ENCODE results near the gene HEPN1.

The HEPN1 gene

GRCh38 chr11:124884869-124885479 is 34.1 kb upstream of the HEPN1 start:
- DNase-seq (ENCODE audit: low read depth, low spot score), result no peak

DNA sequence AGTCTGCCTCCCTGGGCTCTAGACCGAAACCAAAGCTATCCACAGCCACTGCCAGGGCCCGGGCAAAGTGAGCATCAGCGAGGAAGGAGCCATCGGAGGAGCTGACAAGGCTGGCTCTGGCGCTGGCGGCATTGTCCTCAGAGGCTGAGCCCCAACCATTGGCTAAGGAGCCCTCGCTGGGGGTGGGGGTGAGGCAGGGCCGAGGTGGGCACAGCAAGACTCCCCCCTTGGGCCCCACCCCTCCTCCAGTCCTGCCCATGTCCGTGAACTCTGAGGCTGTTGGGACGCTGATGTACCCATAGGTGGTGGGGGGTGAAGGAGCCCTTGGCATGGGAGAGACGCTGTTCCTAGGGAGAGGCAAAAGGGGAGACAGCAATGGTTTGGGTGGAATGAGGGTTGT is 32.6 kb upstream of the HEPN1 start:
- no peak for DNase-seq (ENCODE audit: low read depth, low spot score)

DNA sequence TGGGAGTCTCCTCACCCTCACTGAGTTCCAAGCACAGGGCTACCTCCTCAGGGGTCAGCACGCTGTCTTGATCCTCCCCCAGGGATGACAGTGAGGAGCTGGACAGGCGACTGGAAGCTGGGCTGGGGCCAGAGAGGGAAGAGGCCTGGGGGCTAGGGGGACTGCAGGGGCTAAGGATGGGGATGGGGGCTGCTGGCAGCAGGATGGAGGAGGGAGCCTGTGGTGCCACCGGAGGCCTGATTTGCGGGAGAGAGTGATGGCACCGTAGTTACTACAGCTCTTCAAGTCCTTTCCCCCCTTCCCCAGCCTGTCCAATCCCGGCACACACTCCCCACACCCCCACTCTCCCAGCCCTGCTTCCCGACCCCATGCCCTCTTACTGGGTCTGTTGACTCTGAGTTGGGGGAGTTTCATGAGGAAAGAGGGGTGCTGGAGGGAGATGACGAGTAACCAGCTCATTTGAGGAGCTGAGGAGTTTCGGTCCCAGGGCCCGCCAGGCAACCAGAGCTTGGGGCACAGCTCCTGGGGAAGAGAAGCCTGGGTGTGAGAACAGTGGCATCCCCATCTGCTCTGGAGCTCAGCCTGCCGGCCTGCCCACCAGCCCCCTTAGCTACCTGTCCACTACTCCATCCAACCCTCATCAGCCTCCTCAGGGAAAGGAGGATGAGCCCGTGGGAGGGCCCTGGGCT is 31.9 kb upstream of the HEPN1 start:
- DNase-seq (ENCODE audit: low read depth, low spot score), result no peak

- DNase-seq (ENCODE audit: low read depth, low spot score), result no peak
Measured at GRCh38 chr11:124887667-124888013, 31.4 kb upstream of the HEPN1 start.

DNA sequence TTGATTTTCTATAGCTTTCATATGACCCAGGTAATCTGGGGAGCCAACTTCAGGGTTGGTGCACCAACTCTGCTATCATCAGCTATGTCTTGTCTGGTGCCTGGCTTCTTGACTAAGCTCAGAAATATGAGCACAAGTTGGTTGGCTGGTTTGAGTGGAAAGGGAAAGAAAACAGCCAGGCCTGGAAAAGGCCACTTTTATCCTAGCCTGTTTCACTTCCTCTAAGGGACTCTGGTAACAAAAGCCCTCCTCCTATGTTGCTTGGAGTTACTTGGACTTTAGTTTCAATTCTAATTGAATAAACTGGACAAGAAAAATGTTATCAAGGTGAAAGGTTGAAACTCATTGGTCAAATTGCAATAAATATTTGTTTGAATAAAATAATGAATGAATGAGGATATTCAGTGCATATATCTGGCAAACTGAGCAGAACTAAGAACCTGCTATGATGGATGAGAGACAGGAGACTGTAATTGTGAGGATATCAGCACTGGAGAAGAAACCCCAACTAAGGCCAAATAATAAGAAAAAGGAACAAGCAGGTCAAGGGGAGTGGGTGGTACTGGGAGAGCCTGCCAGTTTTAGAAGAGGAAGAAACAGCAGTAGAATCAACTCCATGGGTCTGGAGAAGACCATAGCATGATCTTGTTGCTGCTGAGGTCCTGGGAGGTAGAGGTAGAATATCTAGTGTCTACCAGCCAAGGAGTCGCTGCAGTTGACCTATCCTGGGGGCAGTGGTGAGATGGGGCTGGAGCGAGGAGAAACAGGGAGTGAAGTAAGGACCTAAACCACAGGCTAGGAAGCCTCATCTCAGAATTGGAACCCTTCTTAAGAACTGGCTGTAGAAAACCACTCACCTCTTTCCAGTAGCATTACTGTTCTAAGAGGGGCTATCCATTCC is 29.6 kb upstream of the HEPN1 start:
- no peak for DNase-seq (ENCODE audit: low read depth, low spot score)

DNA sequence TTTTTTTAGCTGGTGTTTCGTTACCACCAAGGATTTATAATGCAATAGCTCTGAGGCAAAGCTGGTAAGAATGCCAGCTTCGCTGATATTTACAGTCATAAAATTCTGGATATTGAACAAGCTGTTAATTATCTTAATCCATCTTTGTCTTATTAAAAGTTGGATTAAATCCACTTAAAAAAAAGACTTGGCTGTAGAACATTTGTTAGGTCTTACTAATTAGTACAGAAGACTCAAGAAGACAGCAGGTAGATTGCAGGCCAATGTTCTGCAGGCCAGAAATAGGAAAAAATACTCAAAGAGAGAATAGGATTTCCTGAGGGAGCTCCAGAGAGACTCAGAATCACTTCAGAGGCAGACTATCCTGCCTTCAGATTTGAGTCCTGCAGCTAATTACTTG is 28.9 kb upstream of the HEPN1 start:
- DNase-seq (ENCODE audit: low read depth, low spot score), result no peak

- no peak for DNase-seq (ENCODE audit: low read depth, low spot score)
Measured at GRCh38 chr11:124890683-124891372, 28.2 kb upstream of the HEPN1 start.

DNA sequence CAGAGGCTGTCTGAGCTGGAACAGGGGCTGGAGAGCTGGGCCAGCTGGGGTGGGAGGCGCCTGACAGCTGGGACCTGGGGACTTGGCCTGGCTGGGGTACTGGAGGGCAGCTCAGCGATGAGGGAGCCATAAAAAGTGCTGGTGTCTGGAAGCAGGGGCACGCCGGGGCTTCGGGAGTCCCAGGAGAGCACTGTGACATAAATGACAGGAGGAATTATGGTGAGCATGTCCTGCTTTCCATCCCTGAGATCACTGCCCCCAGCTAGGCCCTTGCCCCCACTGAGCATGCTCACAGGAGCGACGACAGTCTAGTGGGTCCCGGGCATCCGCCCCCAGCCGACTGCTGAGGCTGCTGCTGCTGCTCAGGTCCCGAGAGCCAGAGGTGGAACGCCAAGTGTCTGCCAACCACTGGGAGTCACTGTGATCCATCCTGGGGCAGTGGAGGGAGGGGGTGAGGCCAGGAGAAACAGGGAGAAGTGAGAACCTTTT is 27.6 kb upstream of the HEPN1 start:
- no peak for DNase-seq (ENCODE audit: low read depth, low spot score)

GRCh38 chr11:124892146-124892545 is 26.9 kb upstream of the HEPN1 start:
- DNase-seq (ENCODE audit: low read depth, low spot score), result no peak

GRCh38 chr11:124892750-124893454 is 26.1 kb upstream of the HEPN1 start:
- no peak for DNase-seq (ENCODE audit: low read depth, low spot score)

DNA sequence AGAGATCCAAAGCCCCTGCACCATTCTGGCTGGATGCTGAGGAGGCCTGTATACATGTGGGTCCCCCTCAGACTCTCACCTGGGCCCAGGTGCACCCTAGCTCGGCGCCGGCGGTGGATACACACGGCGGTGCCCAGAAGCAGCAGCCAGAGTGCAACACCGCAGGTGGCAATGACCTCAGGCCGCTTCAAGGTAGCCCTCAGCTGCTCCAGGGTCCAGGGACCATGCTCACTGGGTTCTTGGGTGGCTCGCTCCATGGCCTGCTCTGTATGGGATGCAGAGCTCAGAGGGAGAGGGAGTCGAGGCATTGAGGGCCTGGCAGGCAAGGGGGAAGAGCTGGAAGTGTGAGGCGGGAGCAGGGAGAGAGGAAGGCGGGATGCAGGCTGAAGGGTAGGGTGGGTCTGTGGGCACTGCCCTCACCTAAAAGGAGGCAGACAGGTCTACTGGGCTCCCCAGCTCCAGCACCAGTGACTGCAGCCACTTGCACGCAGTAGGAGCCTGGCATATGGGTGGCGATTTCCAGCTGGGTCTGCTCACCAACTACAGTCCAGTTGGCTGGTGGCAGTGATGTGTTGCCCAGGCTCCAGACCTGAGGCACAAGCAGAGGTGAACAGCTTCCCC is 25.2 kb upstream of the HEPN1 start:
- DNase-seq (ENCODE audit: low read depth, low spot score), result no peak

DNA sequence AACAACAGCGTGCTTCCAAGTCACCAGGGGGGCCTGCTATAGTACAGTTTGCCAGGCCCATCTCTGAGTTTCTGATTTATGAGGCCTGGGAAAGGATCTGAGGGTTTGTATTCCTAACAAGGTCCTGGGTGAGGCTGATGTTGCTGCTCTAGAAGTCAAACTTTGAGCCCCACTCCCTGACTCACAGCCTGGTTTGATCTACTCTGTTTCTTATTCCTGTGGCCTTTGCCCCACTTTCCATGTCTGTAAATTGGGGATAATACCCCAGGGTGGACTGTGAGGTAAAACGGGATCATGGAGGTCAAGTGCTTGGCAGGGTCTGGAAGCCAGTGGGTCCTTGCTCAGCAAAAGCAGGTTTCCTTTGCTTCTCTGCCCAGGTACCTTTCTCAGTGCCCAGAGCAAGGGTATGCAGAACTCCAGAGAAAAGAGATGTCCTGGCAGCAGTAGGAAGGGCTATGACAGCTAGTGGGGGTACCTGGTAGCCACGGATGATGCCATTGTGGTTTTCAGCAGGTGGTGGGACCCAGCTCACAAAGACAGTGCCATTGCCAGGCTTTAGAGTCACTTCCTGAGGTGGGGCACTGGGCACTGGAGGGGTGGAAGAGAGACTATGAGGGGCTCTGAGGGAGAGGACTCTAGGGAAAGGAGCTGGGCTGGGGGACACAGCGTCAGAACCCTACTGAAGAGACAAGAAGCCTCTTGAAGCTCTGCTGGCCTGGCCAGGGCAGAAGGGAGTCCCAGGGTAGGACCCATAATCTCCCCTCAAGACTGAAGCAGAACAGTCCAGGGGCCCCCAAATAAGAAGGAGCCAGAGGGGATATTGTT is 24.2 kb upstream of the HEPN1 start:
- DNase-seq (ENCODE audit: low read depth, low spot score), result no peak

DNA sequence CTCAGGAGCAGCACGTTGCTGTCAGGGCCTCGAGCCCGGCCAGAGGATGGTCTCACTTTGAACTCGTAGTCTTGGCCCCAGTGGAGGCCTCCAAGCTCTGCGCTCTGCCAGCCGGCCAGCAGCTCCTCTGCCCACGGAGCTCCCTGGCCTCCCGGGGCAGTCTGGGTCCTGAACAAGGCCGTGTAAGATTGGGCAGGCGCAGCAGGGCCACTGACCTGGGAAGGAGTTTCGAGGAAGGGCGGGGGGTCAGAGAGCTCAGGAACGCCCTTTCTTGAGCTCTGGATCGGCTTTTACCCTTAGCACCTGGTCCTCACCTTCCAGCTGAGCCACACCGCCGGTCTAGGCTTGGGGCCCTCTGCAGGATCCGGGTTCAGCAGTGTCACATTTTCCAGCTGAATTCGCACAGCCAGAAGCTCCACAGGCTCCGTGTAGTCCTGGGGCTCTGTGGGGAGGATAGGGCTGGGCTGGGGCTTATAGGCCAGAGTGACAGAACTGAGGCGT is 23.5 kb upstream of the HEPN1 start:
- no peak for DNase-seq (ENCODE audit: low read depth, low spot score)

- peak; percentile 54 for DNase-seq (ENCODE audit: low read depth, low spot score)
Measured at GRCh38 chr11:124896071-124896750, 22.8 kb upstream of the HEPN1 start.

- DNase-seq (ENCODE audit: low read depth, low spot score), result no peak
Measured at GRCh38 chr11:124896821-124897391, 22.1 kb upstream of the HEPN1 start.

DNA sequence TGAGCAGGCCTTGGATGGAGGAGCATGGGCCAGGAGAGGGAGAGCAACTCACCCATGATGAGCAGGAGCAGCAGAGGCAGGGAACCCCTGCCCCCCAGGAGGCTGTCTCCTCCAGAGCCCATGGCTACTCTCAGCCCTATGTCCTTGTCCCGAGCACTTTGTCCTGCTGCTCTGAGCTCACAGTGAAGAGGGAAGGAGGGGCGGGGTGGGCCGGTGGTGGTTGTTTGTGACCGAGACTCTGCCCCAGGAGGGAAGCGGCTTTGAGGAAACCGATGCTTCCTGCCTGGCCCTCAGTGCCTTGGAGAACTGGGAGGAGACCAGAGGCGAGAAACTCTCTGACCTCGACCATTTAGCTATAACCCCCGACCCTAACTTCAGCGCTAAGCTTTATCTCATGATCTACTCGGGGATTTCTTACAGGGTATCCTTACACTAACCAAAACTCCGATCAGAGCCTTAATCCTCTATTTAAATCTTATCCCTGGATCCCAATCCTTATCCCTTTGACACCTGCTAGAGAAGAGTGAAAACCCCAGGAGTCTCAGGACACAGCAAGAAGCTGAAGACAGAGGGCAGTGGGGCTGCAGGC is 21.3 kb upstream of the HEPN1 start, which contains the start of gene ROBO4:
Gene ROBO4, minus strand, starts transcription at position 192 of the 589 bp plus-strand sequence. Its CDS starts 70 bp downstream, at position 122.
- DNase-seq (ENCODE audit: low read depth, low spot score), result no peak

GRCh38 chr11:124898263-124898680 is 20.8 kb upstream of the HEPN1 start:
- peak; percentile 76 for DNase-seq (ENCODE audit: low read depth, low spot score)

- peak; percentile 61 for DNase-seq (ENCODE audit: low read depth, low spot score)
Measured at GRCh38 chr11:124898711-124899110, 20.3 kb upstream of the HEPN1 start.

All from astrocyte of the hippocampus (primary cell).